DND-41 (cell line): Measurements from ENCODE around the gene MGAT5.

Experiments
- ATAC-seq: fragments of 200-7000 bp; cut with Tn5 transposase; 3 replicates; pipeline ENCODE4 v1.9.1; 2021; ENCODE audit warnings: low read depth; ENCODE audit not compliant: insufficient read depth
- DNase-seq: peaks from one replicate; pipeline ENCODE4 v3.0.0-alpha.2; 2020
- H2AFZ ChIP-seq: 2 replicates; pipeline ENCODE4 v1.6.0; 2012; ENCODE audit warnings: low read depth, low read length
- H3K27ac ChIP-seq: 2 replicates; pipeline ENCODE4 v1.5.1; 2012; ENCODE audit warnings: low read length, inconsistent platforms
- H3K27me3 ChIP-seq: fragments of 200-600 bp; sonication (generic); 2 replicates; pipeline ENCODE4 v1.6.0; 2012; ENCODE audit warnings: low read length, mild to moderate bottlenecking, inconsistent platforms; ENCODE audit not compliant: insufficient read depth, poor library complexity
- H3K36me3 ChIP-seq: 2 replicates; pipeline ENCODE4 v1.5.1; 2012; ENCODE audit warnings: low read length, inconsistent platforms; ENCODE audit not compliant: insufficient read depth
- H3K4me1 ChIP-seq: 2 replicates; pipeline ENCODE4 v1.5.1; 2012; ENCODE audit warnings: mild to moderate bottlenecking, low read length; ENCODE audit not compliant: insufficient read depth
- H3K4me2 ChIP-seq: 2 replicates; pipeline ENCODE4 v1.6.0; 2012; ENCODE audit warnings: mild to moderate bottlenecking, moderate library complexity, low read length, inconsistent platforms; ENCODE audit not compliant: insufficient read depth
- H3K4me3 ChIP-seq, 2 experiments: fragments of 200-600 bp in 1 of 2; shearing (Covaris generic) in 1 of 2; 2 replicates each; pipeline ENCODE4 v1.5.1; 2012 to 2016; ENCODE audit warnings: inconsistent platforms in 2 of 2, low read length in 2 of 2, mild to moderate bottlenecking in 2 of 2, low read depth in 1 of 2, moderate library complexity in 1 of 2
- H3K79me2 ChIP-seq: 2 replicates; pipeline ENCODE4 v1.6.0; 2012; ENCODE audit warnings: low read length, inconsistent platforms; ENCODE audit not compliant: insufficient read depth
- H3K9ac ChIP-seq: 2 replicates; pipeline ENCODE4 v1.6.0; 2012; ENCODE audit warnings: low read depth, mild to moderate bottlenecking, inconsistent platforms, low read length, moderate library complexity
- H3K9me3 ChIP-seq: 2 replicates; pipeline ENCODE4 v1.5.1; 2012; ENCODE audit warnings: low read length, moderate library complexity, mild to moderate bottlenecking, inconsistent platforms; ENCODE audit not compliant: insufficient read depth, severe bottlenecking
- H4K20me1 ChIP-seq: 2 replicates; pipeline ENCODE4 v1.6.0; 2012; ENCODE audit warnings: low read length; ENCODE audit not compliant: insufficient read depth
- CTCF ChIP-seq: IDR thresholded peaks from 2 replicates; pipeline ENCODE4 v1.5.1; 2012; ENCODE audit warnings: borderline replicate concordance, low read length, moderate library complexity, mild to moderate bottlenecking; ENCODE audit not compliant: poor library complexity, severe bottlenecking; ENCODE audit errors: extremely low read depth
- EZH2 ChIP-seq: IDR thresholded peaks from 3 replicates; pipeline ENCODE4 v1.6.1; 2012; ENCODE audit warnings: borderline replicate concordance, low read depth, mild to moderate bottlenecking, moderate library complexity, low read length, inconsistent platforms; ENCODE audit not compliant: severe bottlenecking

The MGAT5 gene

DNA sequence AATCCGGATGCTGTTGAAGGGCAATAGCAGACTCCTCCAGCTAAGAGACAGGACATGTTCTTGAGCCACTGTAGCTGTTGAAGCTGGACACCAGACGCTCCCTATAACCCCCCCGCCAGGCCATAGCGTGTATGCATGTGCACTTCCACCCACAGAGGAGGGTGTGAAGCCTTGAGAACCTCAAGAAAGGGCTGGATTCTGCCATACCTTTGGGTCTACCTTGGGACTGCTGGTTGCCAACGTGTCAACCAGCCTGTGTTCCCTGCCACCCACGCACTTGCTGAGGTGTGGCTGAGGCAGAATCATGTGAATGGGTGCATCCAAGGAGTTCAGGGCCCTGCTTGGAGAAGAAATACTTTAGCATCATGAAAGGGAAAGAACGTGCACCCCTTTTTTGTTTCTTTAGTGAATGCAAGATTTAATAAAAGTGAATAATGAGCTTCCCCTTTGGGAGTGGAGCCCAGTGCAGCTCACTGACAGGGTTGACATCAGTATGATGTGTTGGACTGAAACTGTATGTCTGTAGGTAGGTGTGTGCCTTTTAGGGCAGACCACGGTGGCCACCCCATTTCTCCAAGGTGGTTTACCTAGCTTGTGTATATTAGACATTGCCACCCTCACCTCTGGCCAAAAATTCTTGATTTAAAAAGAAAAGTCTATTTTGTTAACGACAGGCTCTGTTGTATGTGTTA, 198.3 kb downstream of the MGAT5 start:
- ATAC-seq (no peak), DNase-seq (no peak)
- no peak overlapping the region for H3K27ac ChIP-seq
- H3K9me3 ChIP-seq: no peaks in the 10 kb centered on the region
- no peak for TF ChIP-seq CTCF
- no peak for TF ChIP-seq EZH2
- no peaks in the 10 kb centered on the region for H3K79me2 ChIP-seq
- H3K9ac ChIP-seq: no peak overlapping the region
- no peaks in the 10 kb centered on the region; the same call in 1 of the 2 replicates for H4K20me1 ChIP-seq
- no peak overlapping the region for H2AFZ ChIP-seq
- peaks cover 41% of the 10 kb centered on the region for H3K36me3 ChIP-seq
- H3K4me1 ChIP-seq: no peaks in the 10 kb centered on the region
- no peak overlapping the region for H3K4me2 ChIP-seq
- no peaks in the 10 kb centered on the region for H3K27me3 ChIP-seq
- no peak overlapping the region for H3K4me3 ChIP-seq

- TF ChIP-seq CTCF (no peak), EZH2 (no peak)
- Histone ChIP-seq H3K27ac (no peak overlapping the region), H4K20me1 (no peaks in the 10 kb centered on the region; the same call in 1 of the 2 replicates)
These were observed 199.6 kb downstream of the MGAT5 start for GRCh38 chr2:134453476-134453875.

GRCh38 chr2:134453973-134454372, 200.1 kb downstream of the MGAT5 start:
- Histone ChIP-seq H4K20me1 (no peaks in the 10 kb centered on the region), H3K36me3 (peaks cover 24% of the 10 kb centered on the region), H3K4me3 (no peak overlapping the region), H2AFZ (no peak overlapping the region), H3K79me2 (no peaks in the 10 kb centered on the region), H3K27me3 (no peaks in the 10 kb centered on the region), H3K9ac (no peak overlapping the region), H3K4me2 (no peak overlapping the region), H3K9me3 (no peaks in the 10 kb centered on the region), H3K27ac (no peak overlapping the region), H3K4me1 (no peaks in the 10 kb centered on the region)
- DNase-seq (no peak), ATAC-seq (no peak)
- TF ChIP-seq EZH2: no peak
- no peak for TF ChIP-seq CTCF

More at GRCh38 chr2:134453476-134453875, 199.6 kb downstream of the MGAT5 start:
- ATAC-seq: no peak
- Histone ChIP-seq H3K79me2 (no peaks in the 10 kb centered on the region), H2AFZ (no peak overlapping the region), H3K9me3 (no peaks in the 10 kb centered on the region), H3K9ac (no peak overlapping the region), H3K4me1 (no peaks in the 10 kb centered on the region), H3K27me3 (no peaks in the 10 kb centered on the region), H3K36me3 (peaks cover 29% of the 10 kb centered on the region), H3K4me3 (no peak overlapping the region), H3K4me2 (no peak overlapping the region)
- no peak for DNase-seq
